ENCODE measurements around the gene CNTNAP5.

GRCh38 chr2:124027182-124027581, 2.1 kb downstream of the CNTNAP5 start:
- TF ChIP-seq CTCF (conservative IDR thresholded peaks at IDR 0.05 in 1 of 2, IDR thresholded peaks at IDR 0.05 in 1 of 2; ENCODE audit: extremely low read depth in 1 of 2, insufficient read depth in 1 of 2, low read depth in 1 of 2, low read length in 2 of 2) (peak; percentile 61 to 68), EZH2 (IDR thresholded peaks at IDR 0.05; ENCODE audit: borderline replicate concordance, low read length) (no peak)

Data from mammary epithelial cell (primary cell).